Stimulated activated CD4-positive, alpha-beta T cell treated with anti-CD3 and anti-CD28 coated beads, Interleukin-2, amount 100 ng/mL, for 24 hours (primary cell): ENCODE measurements around the gene HDAC8.
"Not testable (repeated sequence)": the region's sequence is repeated elsewhere in the genome, so short reads cannot be mapped to it uniquely, and the experiment has no call there.

ENCODE experiments used
- DNase-seq, 2 donors: peaks; one replicate each; pipeline ENCODE4 v3.0.0-alpha.2; 2020

Gene HDAC8

GRCh38 chrX:72572248-72573157 is at the start of gene HDAC8:
TSS of gene HDAC8 (minus strand) at chrX:72572843. CDS start at chrX:72572761, 82 bp downstream.
- DNase-seq = peak; percentile 48 to 50

DNA sequence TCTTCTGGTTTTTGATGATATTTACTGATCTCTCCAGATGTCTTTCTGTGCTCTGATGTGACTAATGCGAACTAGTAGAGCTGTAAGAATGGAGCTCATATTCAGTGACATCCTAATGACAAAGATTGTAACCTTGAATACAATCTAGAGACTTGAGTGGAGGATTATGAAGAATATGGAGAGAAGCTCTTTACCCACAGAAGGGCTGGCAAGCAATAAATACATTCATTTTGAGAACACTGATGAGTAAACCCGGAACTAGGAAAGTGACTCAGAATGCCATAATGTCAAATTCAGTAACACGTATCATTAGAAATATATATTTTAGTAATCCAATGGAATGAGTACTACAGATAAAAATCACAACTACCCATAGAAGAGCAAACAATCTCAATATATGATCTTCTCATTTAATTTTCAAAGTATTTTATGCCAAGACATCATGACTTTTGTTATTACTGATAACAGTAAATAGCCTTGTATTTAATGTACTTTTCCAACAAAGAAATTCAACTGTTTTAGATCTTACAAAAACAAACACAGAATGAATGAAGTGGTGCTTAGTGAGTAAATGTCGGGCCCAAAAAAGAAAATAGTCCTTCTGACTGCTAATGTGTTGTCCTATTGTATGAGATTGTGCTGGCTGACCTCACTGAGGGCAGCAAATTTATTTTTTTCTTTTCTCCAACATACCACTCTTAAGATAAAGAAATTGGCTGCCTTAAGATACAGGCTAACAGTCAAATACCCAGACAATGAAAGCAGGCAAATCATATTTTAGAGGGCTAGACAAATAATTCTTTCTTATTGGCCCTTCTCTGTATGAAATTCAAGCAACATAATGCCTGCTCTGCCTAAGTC is 49.2 kb upstream of the HDAC8 start:
- no peak for DNase-seq

- no peak for DNase-seq
Measured at GRCh38 chrX:72621163-72621562, 48.5 kb upstream of the HDAC8 start.

DNA sequence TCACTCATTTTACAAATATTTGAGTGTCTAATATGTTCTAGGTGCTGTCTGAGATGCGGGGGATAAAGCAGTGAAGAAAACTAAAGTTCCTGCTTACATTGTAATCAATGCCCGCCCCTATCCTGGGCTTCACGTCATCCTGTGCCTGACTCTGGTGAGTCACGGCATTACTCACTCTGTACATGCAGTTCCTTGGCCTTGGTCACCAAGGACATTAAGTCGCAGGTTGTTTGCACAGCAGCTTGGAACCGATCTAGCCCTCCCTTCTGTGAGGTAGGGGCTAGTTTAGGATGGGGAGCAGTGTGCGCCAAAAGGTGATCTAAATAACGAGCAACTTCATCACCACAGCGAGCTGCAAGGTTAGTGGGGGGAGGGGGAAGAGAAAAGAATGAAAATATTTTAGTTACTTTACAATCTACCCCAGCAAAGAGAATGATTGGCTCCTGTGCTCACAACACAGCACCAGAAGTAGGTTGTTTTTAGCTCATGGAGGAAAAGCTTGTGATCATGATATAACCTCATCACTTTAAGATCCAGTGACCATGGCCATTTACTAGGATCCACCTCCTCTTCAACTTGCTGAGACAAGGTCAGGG is 48.0 kb upstream of the HDAC8 start:
- peak; percentile 33 to 43 for DNase-seq

DNA sequence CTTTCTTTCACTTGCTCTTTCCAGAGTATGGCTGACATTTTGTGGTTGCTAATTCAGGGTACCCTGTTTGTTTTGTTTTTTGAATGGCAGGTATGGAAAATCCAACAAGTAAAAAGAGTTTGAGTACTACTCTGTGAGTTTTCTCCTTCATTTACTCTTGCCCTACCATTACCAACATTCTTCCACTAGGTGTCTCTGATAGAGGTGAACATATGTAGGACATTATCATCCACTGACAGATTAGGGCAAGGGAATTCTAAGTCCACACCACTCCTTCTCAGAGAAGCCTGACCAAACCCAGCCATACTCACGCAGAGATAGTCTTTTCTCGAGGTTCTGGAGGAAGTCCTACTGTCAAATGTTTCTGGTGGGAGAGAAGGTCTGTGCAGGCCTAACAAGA is 36.7 kb upstream of the HDAC8 start:
- DNase-seq = no peak

DNA sequence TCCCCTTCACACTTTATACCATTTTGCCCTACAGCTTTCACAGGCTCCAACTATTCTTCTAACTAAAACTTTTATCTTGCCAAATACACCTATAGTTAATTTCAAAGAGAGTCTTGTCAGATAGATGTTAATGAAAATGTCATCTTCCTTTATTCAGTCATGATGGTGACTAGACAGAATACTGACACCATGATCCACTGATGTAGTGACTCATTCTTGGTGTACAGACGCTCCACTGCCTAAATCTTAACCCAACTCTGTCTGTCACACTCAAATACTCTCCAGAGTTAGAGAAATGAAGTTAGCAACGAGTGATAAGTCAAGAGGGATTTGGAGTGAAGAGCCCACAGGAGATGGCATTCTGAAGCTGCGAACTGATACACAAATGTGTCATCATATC is 32.1 kb upstream of the HDAC8 start:
- no peak for DNase-seq

DNA sequence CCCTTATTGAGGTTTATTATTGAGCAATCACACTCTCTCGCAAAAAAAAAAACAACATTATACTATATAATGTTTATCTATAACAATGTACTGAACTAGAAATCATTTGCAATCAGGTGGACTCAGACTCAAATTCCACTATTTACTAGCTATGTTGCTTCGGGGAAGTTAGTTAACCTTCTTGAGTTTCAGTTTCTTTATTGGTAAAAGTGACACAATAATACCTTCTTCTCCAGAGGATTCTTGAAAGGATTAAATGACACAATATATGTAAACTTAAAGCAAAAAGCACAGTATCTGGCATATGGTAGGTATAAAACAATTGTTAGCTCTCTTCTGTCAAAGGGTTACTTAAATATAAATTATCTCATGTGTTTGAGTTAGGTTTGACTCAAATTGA is 31.5 kb upstream of the HDAC8 start:
- no peak for DNase-seq

DNA sequence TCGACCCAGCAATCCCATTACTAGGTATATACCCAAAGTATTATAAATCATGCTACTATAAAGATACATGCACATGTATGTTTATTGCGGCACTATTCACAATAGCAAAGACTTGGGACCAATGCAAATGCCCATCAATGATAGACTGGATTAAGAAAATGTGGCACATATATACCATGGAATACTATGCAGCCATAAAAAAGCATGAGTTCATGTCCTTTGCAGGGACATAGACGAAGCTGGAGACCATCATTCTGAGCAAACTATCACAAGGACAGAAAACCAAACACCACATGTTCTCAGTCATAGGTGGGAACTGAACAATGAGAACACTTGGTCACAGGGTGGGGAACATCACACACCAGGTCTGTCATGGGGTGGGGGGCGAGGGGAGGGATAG is 18.4 kb upstream of the HDAC8 start:
- DNase-seq = not testable (repeated sequence)

GRCh38 chrX:72584163-72584562 is 11.5 kb upstream of the HDAC8 start:
- no peak for DNase-seq

DNA sequence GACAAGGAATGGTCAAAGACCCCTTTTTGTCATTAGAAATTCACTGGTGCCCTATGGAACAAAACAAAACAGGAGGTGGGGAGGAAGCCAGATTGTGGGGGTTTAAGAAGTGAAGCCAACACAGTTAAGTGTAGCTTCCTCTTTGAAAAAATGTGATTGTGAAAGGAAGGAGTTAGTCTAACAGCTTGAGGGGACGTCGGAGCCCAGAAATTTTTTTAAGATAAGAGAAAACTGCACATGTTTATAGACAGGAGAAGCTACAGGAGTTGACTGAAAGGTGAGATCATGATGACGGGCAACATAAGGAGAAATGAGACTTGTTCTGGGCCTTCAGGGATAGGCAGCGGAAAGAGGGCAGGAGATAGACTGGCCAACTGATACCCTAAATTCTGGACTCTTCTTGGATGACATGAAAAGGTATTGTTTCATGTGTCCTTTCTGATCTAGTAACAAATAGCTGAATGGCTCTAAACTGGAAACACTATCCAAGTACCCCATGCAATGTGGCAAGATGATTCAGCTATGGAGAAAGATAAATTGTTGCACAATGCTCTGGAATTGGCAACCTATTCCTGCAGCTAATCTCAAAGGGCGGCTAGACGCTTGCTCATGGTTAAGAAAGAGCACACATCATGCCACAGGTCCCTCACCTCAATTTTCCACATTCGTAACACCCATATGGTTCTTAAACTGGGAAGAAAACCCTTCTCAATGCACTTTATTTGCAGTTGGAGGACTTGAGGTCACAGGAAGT is 3.7 kb upstream of the HDAC8 start:
- DNase-seq = no peak

DNA sequence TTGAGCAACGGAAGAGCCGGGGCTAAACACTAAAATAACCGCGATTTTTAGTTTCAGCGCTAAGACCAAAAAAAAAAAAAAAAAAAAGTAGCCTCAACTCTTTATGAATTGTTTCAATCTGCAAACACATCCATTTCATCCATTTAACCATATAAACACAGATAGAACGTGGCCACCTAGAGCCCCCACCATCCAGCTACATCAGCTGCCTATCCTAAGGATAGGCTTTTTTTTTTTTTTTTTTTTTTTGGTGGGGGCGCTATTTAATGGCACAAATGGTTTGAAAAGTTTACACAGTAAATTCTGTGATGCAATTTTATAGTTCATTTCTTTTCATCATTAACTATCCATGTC is 492 bp upstream of the HDAC8 start:
- DNase-seq = no peak

DNA sequence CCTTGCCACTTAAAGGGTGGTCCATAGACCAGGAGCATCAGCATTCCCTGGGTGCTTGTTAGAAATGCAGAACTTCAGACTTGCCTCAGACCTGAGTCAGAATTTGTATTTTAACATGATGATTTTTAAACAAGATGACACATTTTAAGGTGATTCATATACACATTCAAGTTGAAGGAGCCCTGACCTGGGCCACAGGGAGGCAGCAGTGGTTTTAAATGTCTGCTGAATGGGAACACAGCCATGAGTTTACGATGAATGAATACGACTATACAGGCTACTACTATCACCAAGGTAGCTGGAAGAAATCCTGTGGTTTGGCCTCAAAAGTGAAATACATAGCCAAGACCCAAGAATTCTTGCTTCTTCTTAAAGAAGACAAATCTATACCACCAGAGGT is 2.9 kb downstream of the HDAC8 start:
- DNase-seq = no peak

DNA sequence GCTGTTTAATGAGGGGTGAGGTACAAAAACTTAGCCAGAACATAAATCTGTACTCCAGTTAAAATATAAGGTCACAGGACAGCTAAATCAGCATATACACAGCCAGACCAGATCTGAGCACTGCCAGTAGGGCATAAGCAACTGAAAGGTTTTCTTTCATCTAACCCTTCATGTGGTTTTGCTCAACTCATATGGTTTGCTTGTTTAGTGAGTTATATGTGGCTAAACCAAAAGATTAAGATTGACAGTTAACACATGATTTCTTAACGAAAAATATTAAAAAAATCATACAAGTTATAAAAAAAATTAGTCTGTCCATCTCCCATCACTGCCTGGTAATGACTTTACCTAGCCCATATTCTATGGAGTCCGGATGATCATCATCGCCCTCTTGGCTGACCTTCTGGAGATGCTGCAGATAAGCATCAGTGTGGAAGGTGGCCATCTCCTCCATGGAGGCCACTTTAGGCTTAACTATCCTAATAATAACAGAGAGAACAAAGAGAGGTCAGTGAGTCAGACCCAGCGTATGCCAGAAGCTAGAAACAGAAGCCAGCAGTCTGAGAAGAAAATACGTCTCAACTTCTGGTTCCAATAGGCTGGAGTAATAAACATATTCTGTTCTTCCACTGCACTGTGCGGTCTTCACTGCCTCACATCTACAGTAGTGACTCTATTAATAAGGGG is 4.1 kb downstream of the HDAC8 start:
- no peak for DNase-seq

DNA sequence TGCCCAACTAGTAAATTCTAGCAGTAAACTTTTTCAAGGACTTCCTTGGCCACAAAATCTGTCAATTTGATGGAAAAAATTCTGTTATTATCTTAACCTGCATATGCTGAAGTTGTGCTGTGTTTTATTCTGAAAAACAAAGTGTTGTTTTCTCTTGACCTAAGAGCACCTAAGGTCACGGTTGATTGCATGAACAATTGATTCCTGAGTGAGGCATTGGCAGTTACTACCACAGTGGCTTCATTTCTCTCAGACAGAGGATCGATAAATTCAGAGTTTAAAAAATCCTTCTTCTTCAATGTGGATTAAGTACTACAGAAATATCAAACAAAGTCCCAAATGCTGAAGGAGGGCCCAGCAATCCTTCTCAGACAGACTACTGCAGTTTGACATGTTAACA is 6.2 kb downstream of the HDAC8 start:
- no peak for DNase-seq

DNA sequence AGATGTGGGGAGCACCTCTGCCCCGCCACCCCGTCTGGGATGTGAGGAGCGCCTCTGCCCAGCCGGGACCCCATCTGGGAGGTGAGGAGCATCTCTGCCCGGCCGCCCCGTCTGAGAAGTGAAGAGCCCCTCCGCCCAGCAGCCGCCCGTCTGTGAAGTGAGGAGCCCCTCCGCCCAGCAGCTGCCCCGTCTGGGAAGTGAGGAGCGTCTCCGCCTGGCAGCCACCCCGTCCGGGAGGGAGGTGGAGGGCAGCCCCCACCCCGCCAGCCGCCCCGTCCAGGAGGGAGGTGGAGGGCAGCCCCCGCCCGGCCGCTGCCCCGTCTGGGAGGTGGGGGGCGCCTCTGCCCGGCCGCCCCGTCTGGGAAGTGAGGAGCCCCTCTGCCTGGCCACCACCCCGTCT is 13.0 kb downstream of the HDAC8 start:
- not testable (repeated sequence) for DNase-seq

DNA sequence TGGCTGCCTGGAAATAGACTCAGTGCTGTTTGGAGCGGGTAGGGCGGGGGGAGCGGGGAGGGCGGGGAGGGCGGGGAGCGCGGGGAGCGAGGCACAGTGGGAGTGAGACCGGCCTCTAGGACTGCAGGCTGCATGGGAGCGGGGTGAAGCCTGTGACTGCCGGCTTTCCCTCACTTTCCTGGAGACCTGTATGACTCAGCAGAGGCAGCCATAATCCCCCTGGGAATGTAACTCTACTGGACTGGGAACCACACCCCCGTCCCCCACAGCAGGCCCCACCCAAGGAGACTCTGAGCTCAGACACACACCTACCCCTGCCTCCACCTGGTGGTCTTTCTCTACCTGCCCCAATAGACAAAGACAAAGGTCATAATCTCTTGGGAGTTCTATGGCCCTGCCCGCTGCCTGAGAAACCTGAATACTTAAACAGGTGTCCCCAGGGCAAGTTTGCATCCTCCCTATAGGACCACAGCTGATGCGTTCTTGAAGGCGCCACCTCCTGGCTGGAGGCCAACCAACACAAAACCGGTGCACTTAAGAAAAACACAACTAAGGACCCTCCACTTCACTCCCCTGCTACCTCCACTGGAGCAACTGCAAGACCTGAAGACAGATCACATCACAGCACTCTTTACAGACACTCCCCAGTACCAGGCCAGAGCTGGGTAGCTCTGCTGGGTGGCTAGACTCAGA is 18.0 kb downstream of the HDAC8 start:
- DNase-seq = no peak

DNA sequence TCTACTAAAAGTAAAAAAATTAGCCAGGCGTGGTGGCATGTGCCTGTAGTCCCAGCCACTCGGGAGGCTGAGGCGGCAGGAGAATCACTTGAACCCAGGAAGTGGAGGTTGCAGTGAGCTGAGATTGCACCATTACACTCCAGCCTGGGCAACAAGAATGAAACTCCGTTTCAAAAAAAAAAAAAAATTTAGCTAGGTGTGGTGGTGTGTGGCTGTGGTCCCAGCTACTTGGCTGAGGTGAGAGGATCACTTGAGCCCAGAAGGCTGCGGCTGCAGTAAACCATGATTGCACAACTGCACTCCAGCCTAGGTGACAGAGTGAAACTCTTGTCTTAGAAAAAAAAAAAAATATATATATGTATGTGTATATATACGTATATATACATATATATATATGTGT is 20.2 kb downstream of the HDAC8 start:
- not testable (repeated sequence) for DNase-seq

DNA sequence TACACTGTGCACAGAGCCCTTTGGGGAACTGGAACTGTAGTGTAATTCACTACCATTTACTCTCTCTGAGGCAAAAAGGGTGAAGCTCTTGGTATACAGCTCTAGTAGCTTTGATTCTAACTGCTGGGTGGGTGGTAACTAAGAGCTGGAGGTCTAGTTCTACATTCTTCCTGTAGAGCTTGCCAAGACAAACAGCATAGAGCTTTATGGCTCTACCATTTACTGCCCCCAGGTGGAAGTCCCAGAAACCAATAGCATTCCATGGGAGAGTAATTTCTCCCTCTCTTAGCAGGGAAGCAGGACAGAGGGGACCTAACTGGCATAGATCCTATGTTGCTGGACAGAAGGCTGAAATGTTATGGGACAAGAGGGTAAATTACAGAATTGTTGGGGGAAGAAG is 26.7 kb downstream of the HDAC8 start:
- no peak for DNase-seq

GRCh38 chrX:72540318-72540717 is 32.3 kb downstream of the HDAC8 start:
- no peak for DNase-seq

GRCh38 chrX:72539822-72540221 is 32.8 kb downstream of the HDAC8 start:
- DNase-seq = no peak

GRCh38 chrX:72536542-72536941 is 36.1 kb downstream of the HDAC8 start:
- DNase-seq = no peak

DNA sequence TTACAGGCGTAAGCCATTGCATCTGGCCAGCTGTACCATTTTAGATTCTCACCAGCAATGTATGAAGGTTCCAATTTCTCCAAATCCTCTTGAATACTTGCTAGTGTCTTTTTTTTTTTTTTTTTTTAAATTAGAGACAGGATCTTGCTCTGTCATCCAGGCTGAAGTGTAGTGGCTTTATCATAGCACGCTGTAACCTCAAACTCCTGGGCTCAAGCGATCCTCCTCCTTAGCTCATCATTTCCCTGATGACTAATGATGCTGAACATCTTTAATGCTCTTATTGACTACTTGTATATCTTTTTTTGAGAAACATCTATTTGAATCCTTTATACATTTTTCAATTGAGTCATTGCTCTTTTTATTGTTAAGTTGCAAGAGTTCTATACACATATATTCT is 40.3 kb downstream of the HDAC8 start:
- DNase-seq = no peak
